Measurements from ENCODE around the gene CCZ1.
"Not testable (repeated sequence)": the region's sequence is repeated elsewhere in the genome, so short reads cannot be mapped to it uniquely, and the experiment has no call there.

- TF ChIP-seq ARNTL (CRISPR knock-in tag; IDR thresholded peaks at IDR 0.05; ENCODE audit: borderline replicate concordance, low read depth); ZFP3 (CRISPR knock-in tag; IDR thresholded peaks at IDR 0.05); PATZ1 (CRISPR knock-in tag; IDR thresholded peaks at IDR 0.05; ENCODE audit: borderline replicate concordance); ZFP30 (CRISPR knock-in tag; IDR thresholded peaks at IDR 0.05); BACH2 (CRISPR knock-in tag; IDR thresholded peaks at IDR 0.05; ENCODE audit: borderline replicate concordance); ZC3H10 (CRISPR knock-in tag; IDR thresholded peaks at IDR 0.05); TCF4 (CRISPR knock-in tag; IDR thresholded peaks at IDR 0.05; ENCODE audit: borderline replicate concordance); PPARA (CRISPR knock-in tag; IDR thresholded peaks at IDR 0.05; ENCODE audit: borderline replicate concordance): not testable (repeated sequence)
- TF ChIP-seq, protein P1, sequence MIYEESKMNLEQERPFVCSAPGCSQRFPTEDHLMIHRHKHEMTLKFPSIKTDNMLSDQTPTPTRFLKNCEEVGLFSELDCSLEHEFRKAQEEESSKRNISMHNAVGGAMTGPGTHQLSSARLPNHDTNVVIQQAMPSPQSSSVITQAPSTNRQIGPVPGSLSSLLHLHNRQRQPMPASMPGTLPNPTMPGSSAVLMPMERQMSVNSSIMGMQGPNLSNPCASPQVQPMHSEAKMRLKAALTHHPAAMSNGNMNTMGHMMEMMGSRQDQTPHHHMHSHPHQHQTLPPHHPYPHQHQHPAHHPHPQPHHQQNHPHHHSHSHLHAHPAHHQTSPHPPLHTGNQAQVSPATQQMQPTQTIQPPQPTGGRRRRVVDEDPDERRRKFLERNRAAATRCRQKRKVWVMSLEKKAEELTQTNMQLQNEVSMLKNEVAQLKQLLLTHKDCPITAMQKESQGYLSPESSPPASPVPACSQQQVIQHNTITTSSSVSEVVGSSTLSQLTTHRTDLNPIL (CRISPR knock-in tag; IDR thresholded peaks at IDR 0.05; ENCODE audit: low read depth), result not testable (repeated sequence)
Measured at GRCh38 chr7:5963810-5964209, 65.3 kb downstream of the CCZ1 start.
